Trophoblast cell (in vitro differentiated cells and primary cell): ENCODE results near the gene GTPBP8.
"Not testable (repeated sequence)": the region's sequence is repeated elsewhere in the genome, so short reads cannot be mapped to it uniquely, and the experiment has no call there.

Source experiments
- DNase-seq, 2 donors: peaks; one replicate each; pipeline ENCODE4 v3.0.0-alpha.2; 2016
- H2AFZ ChIP-seq: 2 replicates; pipeline ENCODE4 v1.6.1; 2013; ENCODE audit warnings: low read length, moderate library complexity, mild to moderate bottlenecking; ENCODE audit not compliant: insufficient read depth, poor library complexity
- H2AK5ac ChIP-seq: 2 replicates; pipeline ENCODE4 v1.6.1; 2013; ENCODE audit warnings: mild to moderate bottlenecking, low read length
- H2BK120ac ChIP-seq: 2 replicates; pipeline ENCODE4 v1.6.1; 2013; ENCODE audit warnings: low read length, mild to moderate bottlenecking, moderate library complexity; ENCODE audit not compliant: insufficient read depth, poor library complexity
- H2BK12ac ChIP-seq: 2 replicates; pipeline ENCODE4 v1.6.1; 2013; ENCODE audit warnings: mild to moderate bottlenecking, low read length, moderate library complexity
- H2BK5ac ChIP-seq: 2 replicates; pipeline ENCODE4 v1.6.1; 2013; ENCODE audit warnings: low read length, low read depth, moderate library complexity, mild to moderate bottlenecking; ENCODE audit not compliant: poor library complexity
- H3K14ac ChIP-seq: 2 replicates; pipeline ENCODE4 v1.6.1; 2013; ENCODE audit warnings: mild to moderate bottlenecking, low read length
- H3K18ac ChIP-seq: 2 replicates; pipeline ENCODE4 v1.6.1; 2013; ENCODE audit warnings: mild to moderate bottlenecking, low read length
- H3K23ac ChIP-seq: 2 replicates; pipeline ENCODE4 v1.6.1; 2013; ENCODE audit warnings: low read length
- H3K27ac ChIP-seq: 2 replicates; pipeline ENCODE4 v1.5.1; 2013; ENCODE audit warnings: low read depth, mild to moderate bottlenecking, inconsistent platforms, low read length, moderate library complexity
- H3K27me3 ChIP-seq: 2 replicates; pipeline ENCODE4 v1.6.1; 2013; ENCODE audit warnings: inconsistent platforms, mild to moderate bottlenecking, low read length, moderate library complexity; ENCODE audit not compliant: insufficient read depth
- H3K36me3 ChIP-seq, 2 experiments: 1 replicate in 1 of 2; 2 replicates in 1 of 2; pipeline ENCODE4 v1.6.1; 2013; ENCODE audit warnings: low read length in 2 of 2, mild to moderate bottlenecking in 2 of 2, moderate library complexity in 1 of 2; ENCODE audit not compliant: insufficient read depth in 2 of 2, control insufficient read depth in 1 of 2
- H3K4ac ChIP-seq: 2 replicates; pipeline ENCODE4 v1.6.1; 2013; ENCODE audit warnings: low read depth, mild to moderate bottlenecking, low read length, moderate library complexity
- H3K4me1 ChIP-seq, 2 experiments: 1 replicate in 1 of 2; 2 replicates in 1 of 2; pipeline ENCODE4 v1.6.1; 2013; ENCODE audit warnings: low read length in 2 of 2, mild to moderate bottlenecking in 2 of 2, moderate library complexity in 1 of 2; ENCODE audit not compliant: insufficient read depth in 2 of 2, control insufficient read depth in 1 of 2
- H3K4me2 ChIP-seq: 2 replicates; pipeline ENCODE4 v1.6.1; 2013; ENCODE audit warnings: inconsistent platforms, mild to moderate bottlenecking, low read length, moderate library complexity
- H3K4me3 ChIP-seq: 2 replicates; pipeline ENCODE4 v1.5.1; 2013; ENCODE audit warnings: mild to moderate bottlenecking, low read depth, low read length, inconsistent platforms
- H3K79me1 ChIP-seq: one replicate; pipeline ENCODE4 v1.6.1; 2013; ENCODE audit warnings: low read length
- H3K79me2 ChIP-seq: 2 replicates; pipeline ENCODE4 v1.6.1; 2013; ENCODE audit warnings: low read length, mild to moderate bottlenecking; ENCODE audit not compliant: control insufficient read depth, insufficient read depth, poor library complexity
- H3K9ac ChIP-seq: 2 replicates; pipeline ENCODE4 v1.6.1; 2013; ENCODE audit warnings: mild to moderate bottlenecking, low read length
- H3K9me3 ChIP-seq: 2 replicates; pipeline ENCODE4 v1.6.1; 2013; ENCODE audit warnings: low read depth, mild to moderate bottlenecking, control low read depth, inconsistent platforms, low read length; ENCODE audit not compliant: insufficient read depth
- H4K12ac ChIP-seq: 2 replicates; pipeline ENCODE4 v1.6.1; 2013; ENCODE audit warnings: low read depth, mild to moderate bottlenecking, low read length, moderate library complexity
- H4K8ac ChIP-seq: 2 replicates; pipeline ENCODE4 v1.6.1; 2013; ENCODE audit warnings: low read depth, mild to moderate bottlenecking, low read length, moderate library complexity
- H4K91ac ChIP-seq: one replicate; pipeline ENCODE4 v1.6.1; 2013; ENCODE audit warnings: low read depth, mild to moderate bottlenecking, low read length, moderate library complexity
- WGBS: extraction: QIAGEN DNeasy Blood & Tissue Kit; methylation state at CpG from one replicate; pipeline ENCODE4 v1.1.7; 2013; ENCODE audit warnings: missing lambda C conversion rate; ENCODE audit not compliant: insufficient read length, insufficient coverage; ENCODE audit errors: extremely low coverage; 5-methylcytosine and 5-hydroxymethylcytosine counted together

Gene GTPBP8

DNA sequence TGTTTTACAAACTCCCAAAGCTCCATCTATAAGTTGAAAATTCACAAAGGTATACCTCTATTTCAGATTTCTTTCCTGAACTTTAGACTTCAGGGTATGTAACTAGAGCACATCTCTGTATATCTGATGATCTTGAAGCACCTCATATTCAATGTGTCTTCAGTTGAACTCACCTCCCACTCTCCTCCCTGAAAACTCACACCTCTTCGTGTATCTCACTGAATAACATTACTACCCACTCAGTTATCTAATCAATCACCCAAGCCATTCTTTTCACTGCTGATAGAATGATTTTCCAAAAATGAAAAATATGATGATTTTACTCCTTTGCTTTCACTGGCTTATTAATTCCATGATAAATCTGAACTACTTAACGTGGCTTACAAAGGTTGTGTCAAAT lies 52.9 kb downstream of the GTPBP8 start:
- no peak overlapping the region for H3K27ac ChIP-seq
- DNase-seq = no peak
- WGBS = no CpG with 5 or more reads among the region's 2 CpGs
- no peaks in the 10 kb centered on the region for H3K27me3 ChIP-seq
- no peak overlapping the region for H2AFZ ChIP-seq
- no peak overlapping the region for H3K18ac ChIP-seq
- H2BK12ac ChIP-seq = no peak overlapping the region
- H3K9ac ChIP-seq = no peak overlapping the region
- H3K4me3 ChIP-seq = no peak overlapping the region
- no peak overlapping the region for H3K23ac ChIP-seq
- no peaks in the 10 kb centered on the region for H3K79me1 ChIP-seq
- H3K36me3 ChIP-seq = no peaks in the 10 kb centered on the region
- H3K14ac ChIP-seq = no peak overlapping the region
- H2BK5ac ChIP-seq = no peak overlapping the region
- no peak overlapping the region for H4K8ac ChIP-seq
- no peak overlapping the region for H3K4ac ChIP-seq
- H2BK120ac ChIP-seq = no peak overlapping the region
- H4K91ac ChIP-seq = no peak overlapping the region
- no peaks in the 10 kb centered on the region for H3K79me2 ChIP-seq
- H4K12ac ChIP-seq = no peak overlapping the region
- H3K9me3 ChIP-seq = no peaks in the 10 kb centered on the region
- no peak overlapping the region for H2AK5ac ChIP-seq
- H3K4me2 ChIP-seq = no peak overlapping the region
- no peaks in the 10 kb centered on the region for H3K4me1 ChIP-seq

DNA sequence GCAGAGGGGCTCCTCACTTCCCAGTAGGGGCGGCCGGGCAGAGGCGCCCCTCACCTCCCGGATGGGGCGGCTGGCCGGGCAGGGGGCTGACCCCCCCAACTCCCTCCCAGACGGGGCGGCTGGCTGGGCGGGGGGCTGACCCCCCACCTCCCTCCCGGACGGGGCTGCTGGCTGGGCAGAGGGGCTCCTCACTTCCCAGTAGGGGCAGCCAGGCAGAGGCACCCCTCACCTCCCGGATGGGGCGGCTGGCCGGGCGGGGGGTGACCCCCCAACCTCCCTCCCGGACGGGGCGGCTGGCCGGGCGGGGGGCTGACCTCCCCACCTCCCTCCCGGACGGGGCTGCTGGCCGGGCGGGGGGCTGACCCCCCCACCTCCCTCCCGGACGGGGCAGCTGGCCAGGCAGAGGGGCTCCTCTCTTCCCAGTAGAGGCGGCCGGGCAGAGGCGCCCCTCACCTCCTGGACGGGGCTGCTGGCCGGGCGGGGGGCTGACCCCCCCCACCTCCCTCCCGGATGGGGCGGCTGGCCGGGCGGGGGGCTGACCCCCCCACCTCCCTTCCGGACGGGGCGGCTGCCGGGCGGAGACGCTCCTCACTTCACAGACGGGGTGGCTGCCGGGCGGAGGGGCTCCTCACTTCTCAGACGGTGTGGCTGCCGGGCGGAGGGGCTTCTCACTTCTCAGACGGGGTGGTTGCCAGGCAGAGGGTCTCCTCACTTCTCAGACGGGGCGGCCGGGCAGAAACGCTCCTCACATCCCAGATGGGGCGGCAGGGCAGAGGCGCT lies 55.6 kb downstream of the GTPBP8 start:
- H3K4me2 ChIP-seq, H2AK5ac ChIP-seq, H3K9me3 ChIP-seq, H3K4ac ChIP-seq, H3K79me1 ChIP-seq, H4K91ac ChIP-seq, H3K27me3 ChIP-seq, H3K27ac ChIP-seq, H2BK5ac ChIP-seq, DNase-seq, H3K4me1 ChIP-seq, H2AFZ ChIP-seq, H3K36me3 ChIP-seq, H4K8ac ChIP-seq, H3K23ac ChIP-seq, H2BK12ac ChIP-seq, H3K79me2 ChIP-seq, H3K4me3 ChIP-seq, H3K18ac ChIP-seq, H3K9ac ChIP-seq, H3K14ac ChIP-seq, H2BK120ac ChIP-seq, H4K12ac ChIP-seq: not testable (repeated sequence)
- WGBS = no CpG with 5 or more reads among the region's 55 CpGs

DNA sequence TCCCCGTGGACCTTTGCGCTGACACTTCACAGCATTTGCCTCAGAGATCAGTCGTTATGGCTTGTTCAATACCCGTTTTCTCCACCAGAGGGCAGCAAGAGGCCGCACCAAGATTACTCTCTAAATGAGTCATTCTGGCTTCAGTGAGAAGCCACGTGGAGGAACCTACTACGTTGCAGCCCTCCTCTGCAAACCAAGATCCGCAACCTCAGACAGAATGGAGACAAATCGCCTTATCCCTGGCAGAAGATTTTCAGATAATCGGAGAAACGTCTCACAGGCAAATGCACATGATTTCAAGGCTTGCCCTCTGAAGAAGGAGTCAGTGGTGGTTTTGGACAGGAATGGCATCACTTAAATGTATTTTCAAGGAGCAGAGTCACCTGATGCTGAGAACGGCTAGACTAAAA lies 60.5 kb downstream of the GTPBP8 start:
- Histone ChIP-seq H2BK5ac (no peak overlapping the region), H4K8ac (no peak overlapping the region), H2BK12ac (no peak overlapping the region), H3K79me1 (no peaks in the 10 kb centered on the region), H3K36me3 (no peaks in the 10 kb centered on the region), H4K12ac (no peak overlapping the region), H3K18ac (no peak overlapping the region), H3K4ac (no peak overlapping the region), H2AFZ (no peak overlapping the region), H3K9me3 (no peaks in the 10 kb centered on the region), H3K23ac (no peak overlapping the region), H3K14ac (no peak overlapping the region), H2AK5ac (no peak overlapping the region), H4K91ac (no peak overlapping the region), H2BK120ac (no peak overlapping the region), H3K4me3 (no peak overlapping the region), H3K4me2 (no peak overlapping the region), H3K27ac (no peak overlapping the region), H3K27me3 (no peaks in the 10 kb centered on the region), H3K9ac (no peak overlapping the region), H3K4me1 (peaks cover 0 to 2% of the 10 kb centered on the region in 2 experiments), H3K79me2 (no peaks in the 10 kb centered on the region)
- no CpG with 5 or more reads among the region's 12 CpGs for WGBS
- peak; percentile 80 to 95 for DNase-seq
